Motor neuron (in vitro differentiated cells): ENCODE measurements around the gene BCAS1. TPM values are rescaled to one million over a fixed set of nuclear protein-coding genes. Genes with fewer than 3 reads are reported as not detected.

Source experiments
- ATAC-seq, 8 experiments: fragments of 200-7000 bp; cut with Tn5 transposase; replicated peaks in 6 of 8; 2 replicates each; pipeline ENCODE4 v1.8.0; 2021; ENCODE audit warnings: mild to moderate bottlenecking in 8 of 8, moderate library complexity in 8 of 8
- H3K27ac ChIP-seq, 2 donors: fragments of 250-450 bp; sonication (Bioruptor Pico); 2 replicates each; pipeline ENCODE4 v1.9.0; 2021; ENCODE audit warnings: antibody characterized with exemption in 2 of 2, mild to moderate bottlenecking in 2 of 2, moderate library complexity in 1 of 2
- H3K4me1 ChIP-seq, 2 donors: fragments of 250-450 bp; sonication (Bioruptor Pico); replicated peaks in 1 of 2; 2 replicates each; pipeline ENCODE4 v1.6.1; 2021; ENCODE audit warnings: antibody characterized with exemption in 2 of 2, mild to moderate bottlenecking in 2 of 2, moderate library complexity in 1 of 2
- H3K4me3 ChIP-seq, 5 donors: fragments of 250-450 bp; sonication (Bioruptor Pico); 2 replicates each; pipeline ENCODE4 v1.9.0; 2021; ENCODE audit warnings: antibody characterized with exemption in 5 of 5, mild to moderate bottlenecking in 5 of 5, moderate library complexity in 4 of 5
- WGBS, 10 experiments: fragments of 450-650 bp; shearing (Covaris generic); methylation state at CpG; one replicate each; pipeline ENCODE4 v1.0.0; 2022; 5-methylcytosine and 5-hydroxymethylcytosine counted together
- in situ Hi-C, 9 experiments: fragments of 400-800 bp; cut with MboI; loops; one replicate each; pipeline ENCODE4 v1.15.0; 2021; ENCODE audit warnings: low sequenced_read_pairs in 9 of 9, low pct_unique_long_range_greater_than_20kb in 2 of 9; ENCODE audit not compliant: unreplicated experiment in 9 of 9
- total RNA-seq, 8 experiments: library from RNA; unstranded; fragments of 300-600 nt; gene quantifications; 2 replicates each; pipeline versions ENCODE4 v1.2.3 to v1.2.4, GENCODE V29; 2022

The BCAS1 gene
- total RNA-seq, 8 experiments from 2014 or later = 0.05 to 1.3 (median 0.28) TPM

DNA sequence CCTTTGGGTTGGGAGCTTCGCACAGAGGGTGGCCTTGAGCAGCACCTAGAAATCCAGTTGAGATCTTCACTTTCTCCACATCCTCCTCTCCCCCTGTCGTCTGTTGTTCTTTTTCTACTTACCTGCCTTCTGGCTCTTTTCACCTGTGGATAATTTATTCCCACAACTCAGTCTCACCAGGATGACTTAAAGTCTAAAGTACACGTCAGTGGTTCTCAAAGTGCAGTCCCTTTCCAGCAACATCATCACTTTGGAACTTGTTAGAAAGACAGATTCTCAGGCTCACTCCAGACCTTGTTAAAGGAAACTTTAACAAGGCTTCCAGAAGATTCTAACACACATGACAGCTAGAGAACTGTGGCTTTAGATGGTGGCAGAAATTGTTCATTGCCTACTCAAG, 27.7 kb upstream of the BCAS1 start:
- 43 to 100% (median 68%) methylated on average over 1 to 3 of the region's 3 CpGs; no CpG with 5 or more reads in 1 of the 10 experiments for WGBS, 10 experiments
- no peak overlapping the region for H3K4me3 ChIP-seq
- no peaks in the 10 kb centered on the region for H3K4me1 ChIP-seq
- H3K27ac ChIP-seq = no peak overlapping the region
- in situ Hi-C loops = loop anchor here in 4 of 9 experiments (5.0 to 25.0 kb wide), 3 partner anchors 99 to 547 kb away; no protein-coding TSS in a partner anchor
- no peak for ATAC-seq

DNA sequence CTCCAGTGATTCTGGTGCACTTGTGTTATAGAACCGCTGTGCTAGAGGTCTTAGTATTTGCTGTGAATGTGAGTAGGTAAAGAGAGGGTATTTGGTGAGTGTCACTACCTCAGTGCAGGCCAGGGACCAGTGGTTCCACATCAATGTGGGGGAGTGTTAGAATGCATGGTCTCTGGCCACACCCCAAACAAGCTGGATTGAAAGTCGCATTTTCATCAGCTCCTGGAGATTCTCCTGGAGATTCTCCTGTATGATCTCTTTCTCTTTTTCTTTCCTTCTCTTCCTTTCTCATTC, 26.8 kb upstream of the BCAS1 start:
- Histone ChIP-seq H3K27ac (no peak overlapping the region), H3K4me1 (no peaks in the 10 kb centered on the region), H3K4me3 (no peak overlapping the region)
- in situ Hi-C loops = loop anchor here in 4 of 9 experiments (5.0 to 25.0 kb wide), 3 partner anchors 100 to 548 kb away; no protein-coding TSS in a partner anchor
- 70 to 100% (median 85%) methylated on average over 1 to 2 of the region's 2 CpGs; no CpG with 5 or more reads in 6 of the 10 experiments for WGBS, 10 experiments
- peak in 4 of 8 experiments; percentile 9 to 50 (median 38) for ATAC-seq

DNA sequence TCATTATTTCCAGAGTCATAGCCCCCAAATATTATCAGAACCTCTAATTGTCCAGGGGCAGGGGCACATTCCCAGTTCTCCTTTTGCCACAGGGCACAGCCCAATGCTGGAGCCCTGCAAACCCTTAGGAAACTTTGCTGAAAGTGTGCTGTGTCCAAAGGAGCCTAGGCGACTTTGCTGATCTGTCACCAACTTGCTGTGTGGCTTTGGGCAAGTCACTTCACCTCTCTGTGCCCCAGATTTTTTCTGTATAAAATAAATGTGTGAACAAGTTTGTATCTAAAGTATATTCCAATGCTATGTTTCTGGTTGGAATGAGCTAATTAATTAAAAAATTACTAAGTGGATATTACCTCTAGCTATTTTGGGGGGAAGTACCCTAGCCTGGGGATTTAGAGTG, 25.4 kb upstream of the BCAS1 start:
- Histone ChIP-seq H3K27ac (no peak overlapping the region), H3K4me1 (no peaks in the 10 kb centered on the region), H3K4me3 (no peak overlapping the region)
- WGBS, 10 experiments = 57 to 83% (median 64%) methylated on average over 1 of the region's 1 CpG; no CpG with 5 or more reads in 6 of the 10 experiments
- ATAC-seq = no peak
- in situ Hi-C loops = loop anchor here in 4 of 9 experiments (5.0 to 25.0 kb wide), 3 partner anchors 101 to 549 kb away; no protein-coding TSS in a partner anchor

DNA sequence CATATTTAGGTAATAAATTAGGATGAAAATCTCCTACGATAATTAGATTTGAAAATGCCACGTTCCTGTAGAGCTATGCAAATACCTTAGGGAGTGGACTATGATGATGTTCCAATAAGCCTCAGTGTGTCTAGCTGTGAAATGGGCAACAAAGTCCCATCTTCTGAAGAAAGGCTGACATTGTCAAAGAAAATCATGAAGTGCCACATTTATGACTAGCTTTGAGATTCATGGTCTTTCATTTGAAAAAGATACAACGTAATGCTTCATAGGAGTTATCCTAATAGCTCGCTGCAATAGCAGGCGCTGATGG, 23.8 kb upstream of the BCAS1 start:
- H3K4me1 ChIP-seq = no peaks in the 10 kb centered on the region
- H3K4me3 ChIP-seq = no peak overlapping the region
- 13 to 100% (median 89%) methylated on average over 2 to 5 of the region's 5 CpGs; no CpG with 5 or more reads in 2 of the 10 experiments for WGBS, 10 experiments
- no peak overlapping the region for H3K27ac ChIP-seq
- ATAC-seq = peak in 1 of 8 experiments; percentile 36
- in situ Hi-C loops = loop anchor here in 4 of 9 experiments (10.0 to 25.0 kb wide), 2 partner anchors 543 to 551 kb away; no protein-coding TSS in a partner anchor

DNA sequence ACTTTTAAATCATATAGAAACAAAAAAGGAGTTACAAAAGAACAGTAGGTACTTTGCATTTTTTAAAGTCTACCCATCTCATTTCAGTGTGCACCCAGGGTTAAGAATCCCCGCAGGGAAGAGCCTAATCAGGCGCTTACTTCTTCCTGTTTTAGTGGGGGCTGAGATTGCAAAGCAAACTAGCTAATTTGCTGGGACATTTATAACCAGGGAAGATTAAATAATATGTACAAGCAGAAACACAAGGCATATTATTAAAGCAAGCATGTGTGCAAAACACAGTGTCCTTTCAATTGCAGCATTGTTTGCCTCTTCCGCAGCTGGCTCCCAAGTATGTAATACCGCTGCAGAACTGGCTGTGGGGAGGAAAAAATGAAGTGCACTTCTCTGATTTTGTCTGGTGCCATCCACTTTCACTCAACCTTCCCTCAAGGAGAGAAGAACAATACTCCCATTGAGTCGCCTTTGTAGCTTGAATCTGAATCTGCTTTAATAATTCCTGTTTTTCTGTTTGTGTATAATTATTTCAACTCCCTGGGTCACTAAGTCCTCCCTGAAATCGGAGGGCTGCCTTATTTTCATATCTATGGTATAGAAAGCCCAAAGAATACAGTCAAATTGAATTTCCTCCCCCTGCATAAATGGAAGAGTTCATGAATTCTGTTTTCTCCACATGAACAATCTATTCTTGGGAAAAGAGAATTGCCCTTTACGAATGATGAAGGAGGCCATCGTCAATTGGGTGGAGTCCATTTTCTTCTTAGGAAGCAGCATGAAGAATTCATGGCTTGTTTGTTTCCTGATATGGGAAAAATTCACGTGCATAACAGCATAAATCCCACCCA, 23.3 kb upstream of the BCAS1 start:
- Histone ChIP-seq H3K27ac (no peak overlapping the region), H3K4me3 (no peak overlapping the region), H3K4me1 (no peaks in the 10 kb centered on the region)
- WGBS, 10 experiments = 10 to 82% (median 69%) methylated on average over 4 to 8 of the region's 9 CpGs; no CpG with 5 or more reads in 1 of the 10 experiments
- in situ Hi-C loops = loop anchor here in 4 of 9 experiments (10.0 to 25.0 kb wide), 2 partner anchors 544 to 551 kb away; no protein-coding TSS in a partner anchor
- peak in 1 of 8 experiments; percentile 55 for ATAC-seq

DNA sequence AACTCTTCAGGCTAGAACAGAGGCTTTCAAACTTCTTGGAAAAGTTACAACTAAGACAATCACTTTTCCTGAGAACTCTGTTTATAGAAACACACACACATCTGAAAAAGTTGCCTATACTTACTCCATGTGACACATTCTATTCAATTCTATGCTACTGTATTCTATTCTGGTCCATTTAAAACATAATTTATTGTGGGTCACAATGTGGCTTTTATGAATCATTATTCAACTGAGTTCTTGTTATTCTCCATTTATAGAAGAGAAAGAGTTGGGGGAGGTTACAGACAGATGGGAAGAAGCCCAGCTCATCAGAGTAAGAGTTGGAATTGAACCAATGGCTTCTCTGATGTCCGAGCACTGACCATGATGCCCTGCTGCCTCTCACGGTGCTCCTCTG, 21.6 kb upstream of the BCAS1 start:
- Histone ChIP-seq H3K4me1 (no peaks in the 10 kb centered on the region), H3K4me3 (no peak overlapping the region), H3K27ac (no peak overlapping the region)
- 43 to 80% (median 56%) methylated on average over 1 to 2 of the region's 2 CpGs; no CpG with 5 or more reads in 5 of the 10 experiments for WGBS, 10 experiments
- in situ Hi-C loops = loop anchor here in 4 of 9 experiments (10.0 to 25.0 kb wide), 2 partner anchors 545 to 553 kb away; no protein-coding TSS in a partner anchor
- no peak for ATAC-seq

DNA sequence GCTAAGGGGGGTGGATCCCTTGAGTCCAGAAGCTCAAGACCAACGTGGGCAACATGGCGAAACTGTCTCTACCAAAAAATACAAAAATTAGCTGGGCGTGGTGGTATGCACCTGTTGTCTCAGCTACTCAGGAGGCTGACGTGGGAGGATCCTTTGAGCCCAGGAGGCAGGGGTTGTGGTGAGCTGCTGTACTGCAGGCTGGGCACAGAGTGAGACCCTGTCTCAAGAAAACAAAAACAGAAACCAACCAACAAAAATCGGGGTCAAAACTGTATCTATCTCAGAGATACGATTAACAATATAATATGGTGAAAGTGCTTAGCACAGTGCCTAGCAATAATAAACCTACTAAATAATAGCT, 20.7 kb upstream of the BCAS1 start:
- no peaks in the 10 kb centered on the region for H3K4me1 ChIP-seq
- H3K27ac ChIP-seq = no peak overlapping the region
- H3K4me3 ChIP-seq = no peak overlapping the region
- no peak for ATAC-seq
- in situ Hi-C loops = loop anchor here in 4 of 9 experiments (10.0 to 25.0 kb wide), 2 partner anchors 546 to 554 kb away; no protein-coding TSS in a partner anchor
- WGBS, 10 experiments = 50 to 90% (median 71%) methylated on average over 1 to 5 of the region's 6 CpGs; no CpG with 5 or more reads in 3 of the 10 experiments

DNA sequence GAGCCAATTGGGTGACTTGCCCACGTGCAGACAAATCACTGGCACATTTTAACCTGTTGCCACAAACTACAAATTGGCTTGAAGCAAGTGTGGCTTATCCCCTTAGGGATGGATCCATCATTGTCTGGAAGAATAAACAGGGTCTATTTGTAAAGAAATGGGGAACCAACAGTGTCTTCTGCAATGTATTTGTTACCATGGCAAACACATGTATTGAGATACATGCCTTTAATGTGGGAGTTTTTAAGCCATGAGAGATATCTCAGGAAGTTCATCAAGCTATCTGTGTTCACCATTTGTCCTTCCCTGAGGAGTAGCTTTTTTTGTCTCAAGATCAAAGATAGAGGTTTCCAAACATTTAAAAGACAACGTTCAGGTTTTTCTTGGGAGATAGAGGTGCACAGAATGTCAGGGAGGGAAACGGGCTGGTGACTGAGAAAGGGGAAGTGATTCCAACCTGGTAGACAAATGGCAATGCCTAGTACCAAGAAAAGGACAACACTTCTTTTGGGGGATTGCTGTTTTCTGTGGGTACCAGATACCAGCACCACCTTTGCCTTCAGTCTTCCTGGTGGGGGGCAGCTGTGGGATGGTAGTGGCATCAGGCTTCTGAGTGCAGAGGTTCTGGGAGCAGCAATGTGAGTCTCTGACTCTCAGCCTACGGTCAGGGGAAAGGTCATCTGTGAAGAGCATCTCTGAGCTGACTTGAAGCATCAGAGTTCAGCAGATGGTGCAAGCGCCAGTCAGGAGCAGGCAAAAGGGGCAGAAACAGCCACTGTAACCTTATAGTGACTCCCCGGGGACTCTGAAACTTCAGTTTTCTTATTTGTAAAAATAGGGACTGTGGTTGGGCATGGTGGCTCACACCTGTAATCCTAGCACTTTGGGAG, 20.1 kb upstream of the BCAS1 start:
- no peak overlapping the region for H3K27ac ChIP-seq
- no peak overlapping the region for H3K4me3 ChIP-seq
- 26 to 100% (median 71%) methylated on average over 1 to 6 of the region's 6 CpGs; no CpG with 5 or more reads in 3 of the 10 experiments for WGBS, 10 experiments
- H3K4me1 ChIP-seq = no peaks in the 10 kb centered on the region
- peak in 1 of 8 experiments; percentile 26 for ATAC-seq
- in situ Hi-C loops = loop anchor here in 4 of 9 experiments (10.0 to 25.0 kb wide), 2 partner anchors 547 to 554 kb away; no protein-coding TSS in a partner anchor

DNA sequence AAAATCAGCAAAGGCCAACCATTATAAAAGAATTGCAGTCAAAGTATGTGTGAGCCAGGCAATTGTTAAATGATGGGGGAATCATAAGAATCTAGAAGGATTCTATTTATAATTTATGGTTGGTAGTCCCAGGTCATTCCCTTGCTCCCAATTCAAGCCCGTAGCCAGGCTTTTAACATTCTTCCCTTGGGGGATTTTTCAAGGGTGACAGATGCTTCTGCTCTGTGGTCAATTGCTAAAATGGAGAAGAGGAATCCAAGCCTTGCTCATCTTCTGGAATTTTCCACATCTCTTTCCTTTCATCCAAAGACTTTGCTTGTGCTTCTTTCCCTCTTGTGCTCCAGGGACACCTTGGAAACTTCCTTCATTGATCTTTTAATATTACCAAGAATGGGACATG, 18.0 kb upstream of the BCAS1 start:
- Histone ChIP-seq H3K4me3 (no peak overlapping the region), H3K27ac (no peak overlapping the region), H3K4me1 (no peaks in the 10 kb centered on the region)
- 0 to 60% (median 17%) methylated on average over 1 of the region's 1 CpG; no CpG with 5 or more reads in 3 of the 10 experiments for WGBS, 10 experiments
- ATAC-seq = no peak
- in situ Hi-C loops = loop anchor here in 3 of 9 experiments (25.0 kb wide), 1 partner anchor 549 kb away; no protein-coding TSS in a partner anchor

DNA sequence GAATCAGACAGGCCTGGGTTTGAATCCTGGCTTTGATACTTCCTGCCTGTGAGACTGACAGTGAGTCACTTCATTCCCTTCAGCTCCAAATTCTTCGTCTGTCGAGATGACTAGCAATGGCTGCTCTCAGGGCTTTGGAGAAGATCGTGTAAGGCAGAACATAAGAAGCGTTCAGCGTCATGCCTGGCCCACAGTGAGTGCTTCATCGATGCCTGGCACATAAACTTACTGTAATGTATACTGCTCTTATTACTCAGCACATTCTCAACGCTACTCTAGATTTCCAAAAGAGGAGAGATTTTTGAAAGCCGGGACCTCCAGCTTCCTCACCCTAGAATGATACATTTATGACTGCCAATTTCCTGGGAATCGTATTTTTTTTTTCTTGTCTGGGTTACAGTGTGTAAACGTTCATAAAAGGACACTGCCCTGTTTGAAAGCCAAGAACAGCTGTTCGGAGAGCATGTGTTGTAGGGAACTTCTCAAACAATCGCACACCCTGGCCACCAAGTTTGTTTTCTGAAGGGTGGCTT, 16.2 kb upstream of the BCAS1 start:
- Histone ChIP-seq H3K4me3 (no peak overlapping the region), H3K4me1 (no peaks in the 10 kb centered on the region), H3K27ac (no peak overlapping the region)
- peak in 2 of 8 experiments; percentile 79 to 81 for ATAC-seq
- WGBS, 10 experiments = 15 to 100% (median 89%) methylated on average over 1 to 12 of the region's 12 CpGs
- in situ Hi-C loops = loop anchor here in 3 of 9 experiments (25.0 kb wide), 1 partner anchor 551 kb away; no protein-coding TSS in a partner anchor

DNA sequence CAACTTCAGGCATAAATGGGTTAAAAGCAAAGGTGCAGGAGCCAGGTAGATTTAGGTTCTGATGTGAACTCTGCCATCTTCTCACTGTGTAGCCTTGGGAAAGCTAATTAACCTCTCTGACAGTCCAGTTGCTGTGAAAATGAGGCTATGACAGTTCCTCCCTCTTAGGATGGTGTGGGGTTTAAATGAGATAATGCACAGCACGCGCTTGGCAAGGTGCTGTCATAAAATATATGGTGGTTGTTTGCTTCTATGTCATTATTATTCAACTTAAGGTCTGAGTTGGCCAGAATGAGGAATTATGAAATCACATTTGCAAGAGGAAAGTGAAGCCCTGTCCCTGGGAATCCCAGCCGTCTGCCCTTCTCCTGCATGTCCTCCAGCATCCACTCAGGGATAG, 15.5 kb upstream of the BCAS1 start:
- peak in 1 of 8 experiments; percentile 16 for ATAC-seq
- 83 to 100% (median 95%) methylated on average over 2 to 3 of the region's 3 CpGs; no CpG with 5 or more reads in 4 of the 10 experiments for WGBS, 10 experiments
- no peaks in the 10 kb centered on the region for H3K4me1 ChIP-seq
- H3K27ac ChIP-seq = no peak overlapping the region
- H3K4me3 ChIP-seq = no peak overlapping the region
- in situ Hi-C loops = loop anchor here in 3 of 9 experiments (25.0 kb wide), 1 partner anchor 551 kb away; no protein-coding TSS in a partner anchor

DNA sequence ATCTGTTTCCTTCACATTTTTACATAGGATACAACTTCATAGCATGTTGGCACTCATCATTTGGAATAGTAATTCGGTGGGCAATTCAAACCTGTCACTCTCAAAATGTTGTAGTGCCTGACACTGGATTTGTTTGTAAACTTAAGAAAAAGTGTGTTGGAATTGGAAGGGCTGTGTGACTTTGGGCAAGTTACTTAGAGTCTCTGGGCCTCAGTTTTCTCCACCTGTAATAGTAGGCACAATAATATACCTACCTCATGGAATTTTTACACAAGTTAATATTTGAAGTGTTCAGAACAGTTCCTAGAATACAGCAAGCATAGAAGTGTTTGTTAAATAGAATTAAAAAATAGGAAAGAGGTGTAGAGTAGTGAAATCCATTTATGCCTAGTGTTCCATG, 15.0 kb upstream of the BCAS1 start:
- in situ Hi-C loops = loop anchor here in 3 of 9 experiments (25.0 kb wide), 1 partner anchor 552 kb away; no protein-coding TSS in a partner anchor
- H3K4me3 ChIP-seq = no peak overlapping the region
- H3K27ac ChIP-seq = no peak overlapping the region
- H3K4me1 ChIP-seq = no peaks in the 10 kb centered on the region
- 43 to 100% (median 58%) methylated on average over 1 of the region's 1 CpG; no CpG with 5 or more reads in 4 of the 10 experiments for WGBS, 10 experiments
- ATAC-seq = no peak
